C4-2B (cell line): ENCODE data around the gene NCAPG2.

Experiments
- ZFX ChIP-seq: fragments of 450-650 bp; IDR thresholded peaks from 2 replicates; pipeline ENCODE4 v1.6.1; 2017
- TF ChIP-seq, protein P1 (sequence below): fragments of 450-650 bp; conservative IDR thresholded peaks from 2 replicates; pipeline ENCODE4 v1.5.1; 2017; ENCODE audit warnings: mild to moderate bottlenecking

DNA sequence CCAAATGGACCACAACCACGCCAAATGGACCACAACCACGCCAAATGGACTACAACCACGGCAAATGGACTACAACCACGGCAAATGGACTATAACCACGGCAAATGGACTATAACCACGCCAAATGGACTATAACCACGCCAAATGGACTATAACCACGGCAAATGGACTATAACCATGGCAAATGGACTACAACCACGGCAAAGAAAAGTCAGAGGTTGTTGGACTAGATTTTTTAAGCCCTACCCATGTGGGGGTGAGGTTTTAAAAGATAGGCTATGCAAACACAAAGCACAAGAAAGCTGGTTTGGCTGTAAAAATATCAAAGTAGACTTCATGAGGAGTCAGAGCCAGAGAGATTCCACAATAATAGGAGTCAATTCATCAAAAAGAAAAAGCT, 55.8 kb downstream of the NCAPG2 start:
- TF ChIP-seq, protein P1, sequence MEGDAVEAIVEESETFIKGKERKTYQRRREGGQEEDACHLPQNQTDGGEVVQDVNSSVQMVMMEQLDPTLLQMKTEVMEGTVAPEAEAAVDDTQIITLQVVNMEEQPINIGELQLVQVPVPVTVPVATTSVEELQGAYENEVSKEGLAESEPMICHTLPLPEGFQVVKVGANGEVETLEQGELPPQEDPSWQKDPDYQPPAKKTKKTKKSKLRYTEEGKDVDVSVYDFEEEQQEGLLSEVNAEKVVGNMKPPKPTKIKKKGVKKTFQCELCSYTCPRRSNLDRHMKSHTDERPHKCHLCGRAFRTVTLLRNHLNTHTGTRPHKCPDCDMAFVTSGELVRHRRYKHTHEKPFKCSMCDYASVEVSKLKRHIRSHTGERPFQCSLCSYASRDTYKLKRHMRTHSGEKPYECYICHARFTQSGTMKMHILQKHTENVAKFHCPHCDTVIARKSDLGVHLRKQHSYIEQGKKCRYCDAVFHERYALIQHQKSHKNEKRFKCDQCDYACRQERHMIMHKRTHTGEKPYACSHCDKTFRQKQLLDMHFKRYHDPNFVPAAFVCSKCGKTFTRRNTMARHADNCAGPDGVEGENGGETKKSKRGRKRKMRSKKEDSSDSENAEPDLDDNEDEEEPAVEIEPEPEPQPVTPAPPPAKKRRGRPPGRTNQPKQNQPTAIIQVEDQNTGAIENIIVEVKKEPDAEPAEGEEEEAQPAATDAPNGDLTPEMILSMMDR: no peak
- no peak for TF ChIP-seq ZFX
